ENCODE measurements around the gene CDCA7.

DNA sequence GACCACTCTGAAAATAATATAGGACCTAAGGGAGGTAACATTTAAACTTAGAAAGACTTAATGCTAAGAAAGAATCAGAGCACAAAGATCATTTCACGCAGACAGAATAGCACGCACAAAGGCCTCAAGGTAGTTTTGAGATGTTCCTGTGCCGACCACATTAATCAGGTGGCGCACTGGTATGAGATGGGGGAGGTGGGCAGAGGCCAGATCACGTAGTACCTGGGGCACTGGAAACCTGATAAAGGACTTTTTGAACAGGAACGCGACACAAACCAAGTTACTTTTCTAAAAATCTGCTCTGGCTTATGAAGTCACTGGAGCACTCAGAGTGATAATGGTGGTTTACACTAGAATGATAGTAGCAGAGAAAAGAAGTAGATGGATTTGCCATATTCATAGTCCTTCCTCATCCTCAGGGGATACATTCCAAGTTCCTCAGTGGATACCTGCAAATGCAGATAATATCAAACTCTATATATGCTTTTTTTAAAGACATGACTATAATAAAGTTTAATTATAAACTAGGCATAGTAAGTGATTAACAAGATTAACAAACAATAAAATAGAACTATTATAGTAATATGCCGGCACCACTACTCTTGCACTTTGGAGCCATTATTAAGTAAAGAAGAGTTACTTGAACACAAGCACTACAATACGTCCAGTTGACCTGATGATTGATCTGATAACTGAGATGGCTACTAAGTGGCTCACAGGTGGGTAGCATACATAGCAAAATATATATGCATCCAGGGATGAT is 42.6 kb upstream of the CDCA7 start:
- TF ChIP-seq, protein P1, sequence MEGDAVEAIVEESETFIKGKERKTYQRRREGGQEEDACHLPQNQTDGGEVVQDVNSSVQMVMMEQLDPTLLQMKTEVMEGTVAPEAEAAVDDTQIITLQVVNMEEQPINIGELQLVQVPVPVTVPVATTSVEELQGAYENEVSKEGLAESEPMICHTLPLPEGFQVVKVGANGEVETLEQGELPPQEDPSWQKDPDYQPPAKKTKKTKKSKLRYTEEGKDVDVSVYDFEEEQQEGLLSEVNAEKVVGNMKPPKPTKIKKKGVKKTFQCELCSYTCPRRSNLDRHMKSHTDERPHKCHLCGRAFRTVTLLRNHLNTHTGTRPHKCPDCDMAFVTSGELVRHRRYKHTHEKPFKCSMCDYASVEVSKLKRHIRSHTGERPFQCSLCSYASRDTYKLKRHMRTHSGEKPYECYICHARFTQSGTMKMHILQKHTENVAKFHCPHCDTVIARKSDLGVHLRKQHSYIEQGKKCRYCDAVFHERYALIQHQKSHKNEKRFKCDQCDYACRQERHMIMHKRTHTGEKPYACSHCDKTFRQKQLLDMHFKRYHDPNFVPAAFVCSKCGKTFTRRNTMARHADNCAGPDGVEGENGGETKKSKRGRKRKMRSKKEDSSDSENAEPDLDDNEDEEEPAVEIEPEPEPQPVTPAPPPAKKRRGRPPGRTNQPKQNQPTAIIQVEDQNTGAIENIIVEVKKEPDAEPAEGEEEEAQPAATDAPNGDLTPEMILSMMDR (IDR thresholded peaks at IDR 0.05), result no peak
- TF ChIP-seq POLR2A (IDR thresholded peaks at IDR 0.05) (no peak), EP300 (IDR thresholded peaks at IDR 0.05) (no peak)
